B cell (primary cell): ENCODE data around the gene TNFRSF19.

Experiments used
- EZH2 ChIP-seq: IDR thresholded peaks from 2 replicates; pipeline ENCODE4 v1.6.1; 2012; ENCODE audit warnings: borderline replicate concordance, low read depth, mild to moderate bottlenecking, moderate library complexity, low read length; ENCODE audit not compliant: insufficient read depth, poor library complexity, severe bottlenecking
- TF ChIP-seq, protein P1 (sequence below): fragments of 200-600 bp; IDR thresholded peaks from one replicate; pipeline ENCODE4 v1.8.0; 2022; ENCODE audit warnings: antibody characterized with exemption, mild to moderate bottlenecking

DNA sequence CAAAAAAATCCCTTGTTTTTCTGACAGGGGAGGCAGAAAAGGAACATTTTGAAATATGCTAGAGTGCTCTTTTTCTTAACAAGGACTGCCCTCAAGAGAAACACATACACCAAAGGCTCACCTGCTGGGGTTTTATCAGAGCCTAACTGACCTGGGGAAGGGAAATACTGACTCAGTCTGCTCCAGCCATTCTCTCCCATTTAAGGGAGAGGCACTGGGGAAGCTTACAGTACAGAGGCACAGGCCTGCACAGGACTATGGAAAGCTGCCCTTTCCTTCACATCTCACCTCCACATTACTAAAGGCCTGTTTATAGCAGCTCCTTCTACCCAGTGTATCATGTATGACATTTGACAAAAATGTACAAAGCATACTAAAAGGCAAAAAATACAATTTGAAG, 30.3 kb downstream of the TNFRSF19 start:
- no peak for TF ChIP-seq EZH2
- TF ChIP-seq, protein P1, sequence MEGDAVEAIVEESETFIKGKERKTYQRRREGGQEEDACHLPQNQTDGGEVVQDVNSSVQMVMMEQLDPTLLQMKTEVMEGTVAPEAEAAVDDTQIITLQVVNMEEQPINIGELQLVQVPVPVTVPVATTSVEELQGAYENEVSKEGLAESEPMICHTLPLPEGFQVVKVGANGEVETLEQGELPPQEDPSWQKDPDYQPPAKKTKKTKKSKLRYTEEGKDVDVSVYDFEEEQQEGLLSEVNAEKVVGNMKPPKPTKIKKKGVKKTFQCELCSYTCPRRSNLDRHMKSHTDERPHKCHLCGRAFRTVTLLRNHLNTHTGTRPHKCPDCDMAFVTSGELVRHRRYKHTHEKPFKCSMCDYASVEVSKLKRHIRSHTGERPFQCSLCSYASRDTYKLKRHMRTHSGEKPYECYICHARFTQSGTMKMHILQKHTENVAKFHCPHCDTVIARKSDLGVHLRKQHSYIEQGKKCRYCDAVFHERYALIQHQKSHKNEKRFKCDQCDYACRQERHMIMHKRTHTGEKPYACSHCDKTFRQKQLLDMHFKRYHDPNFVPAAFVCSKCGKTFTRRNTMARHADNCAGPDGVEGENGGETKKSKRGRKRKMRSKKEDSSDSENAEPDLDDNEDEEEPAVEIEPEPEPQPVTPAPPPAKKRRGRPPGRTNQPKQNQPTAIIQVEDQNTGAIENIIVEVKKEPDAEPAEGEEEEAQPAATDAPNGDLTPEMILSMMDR, result no peak
